Measurements from ENCODE around the gene SLC25A45.
A peak's percentile ranks its signal among the peaks of the same experiment; 100 is the strongest.

Gene SLC25A45

GRCh38 chr11:65384301-65384889 is 1.9 kb upstream of the SLC25A45 start:
- no peak for DNase-seq

GRCh38 chr11:65383778-65384177 is 1.3 kb upstream of the SLC25A45 start:
- DNase-seq, result no peak

GRCh38 chr11:65382804-65383368 is 440 bp upstream of the SLC25A45 start:
- peak; percentile 94 for DNase-seq

GRCh38 chr11:65381716-65382032 is 772 bp downstream of the SLC25A45 start:
- DNase-seq, result no peak

- DNase-seq, result no peak
Measured at GRCh38 chr11:65380460-65381119, 1.9 kb downstream of the SLC25A45 start.

GRCh38 chr11:65379698-65380459 is 2.6 kb downstream of the SLC25A45 start:
- DNase-seq, result no peak

GRCh38 chr11:65378928-65379638 is 3.4 kb downstream of the SLC25A45 start:
- DNase-seq, result no peak

- DNase-seq, result no peak
Measured at GRCh38 chr11:65378208-65378927, 4.1 kb downstream of the SLC25A45 start.

GRCh38 chr11:65377777-65378176 is 4.7 kb downstream of the SLC25A45 start:
- DNase-seq, result no peak

GRCh38 chr11:65377036-65377435 is 5.4 kb downstream of the SLC25A45 start:
- no peak for DNase-seq

- no peak for DNase-seq
Measured at GRCh38 chr11:65376138-65376713, 6.2 kb downstream of the SLC25A45 start.

- no peak for DNase-seq
Measured at GRCh38 chr11:65375012-65375411, 7.4 kb downstream of the SLC25A45 start.

GRCh38 chr11:65373839-65374580 is 8.4 kb downstream of the SLC25A45 start:
- no peak for DNase-seq

GRCh38 chr11:65370659-65371049 is 11.8 kb downstream of the SLC25A45 start:
- DNase-seq, result no peak

GRCh38 chr11:65366340-65366773 is 16.1 kb downstream of the SLC25A45 start:
- peak; percentile 78 for DNase-seq

- no peak for DNase-seq
Measured at GRCh38 chr11:65363770-65364169, 18.7 kb downstream of the SLC25A45 start.

GRCh38 chr11:65362966-65363365 is 19.5 kb downstream of the SLC25A45 start:
- DNase-seq, result no peak

- no peak for DNase-seq
Measured at GRCh38 chr11:65362320-65362931, 20.0 kb downstream of the SLC25A45 start.

GRCh38 chr11:65357856-65358356 is 24.5 kb downstream of the SLC25A45 start:
- DNase-seq, result no peak

GRCh38 chr11:65356394-65356972 is 26.0 kb downstream of the SLC25A45 start:
- DNase-seq, result no peak
